H1 (cell line): Measurements from ENCODE around the gene SYNPR. TPM values are rescaled to one million over a fixed set of nuclear protein-coding genes. Genes with fewer than 3 reads are reported as not detected.

Source experiments
- CTCF ChIA-PET: fragments of 300-600 bp; sonication (Branson Sonifier 250); formaldehyde crosslinking; loops from one replicate; lab custom pipeline; 2021; ENCODE audit not compliant: partially characterized antibody; lab: Charles Lee
- POLR2A ChIA-PET: fragments of 300-600 bp; sonication (Branson Sonifier 250); formaldehyde crosslinking; loops from one replicate; lab custom pipeline; 2021; ENCODE audit warnings: inconsistent platforms; ENCODE audit not compliant: partially characterized antibody; lab: Charles Lee
- DNase-seq, 2 experiments: peaks; one replicate each; pipeline versions ENCODE4 v3.0.0 to v3.0.0-alpha.2; 2010 to 2022; ENCODE audit warnings: low spot score in 2 of 2, low read depth in 1 of 2, mixed read lengths in 1 of 2
- FAIRE-seq: peaks from 2 replicates; lab custom pipeline; 2011; peaks lifted over from hg19 to GRCh38; lab: Jason Lieb, UNC
- H2AFZ ChIP-seq: 2 replicates; pipeline ENCODE4 v1.8.1; 2012; ENCODE audit warnings: low read length, inconsistent platforms
- H2AK5ac ChIP-seq: 2 replicates; pipeline ENCODE4 v1.6.1; 2013; ENCODE audit warnings: low read depth, low read length
- H2BK120ac ChIP-seq: replicated peaks from 2 replicates; pipeline ENCODE3; 2013; ENCODE audit warnings: low read depth, low read length, inconsistent platforms
- H2BK12ac ChIP-seq: 2 replicates; pipeline ENCODE4 v1.6.1; 2013; ENCODE audit warnings: low read depth, low read length
- H2BK15ac ChIP-seq: 2 replicates; pipeline ENCODE4 v1.6.1; 2013; ENCODE audit warnings: low read length
- H2BK20ac ChIP-seq: 2 replicates; pipeline ENCODE4 v1.6.1; 2013; ENCODE audit warnings: low read length
- H2BK5ac ChIP-seq: 2 replicates; pipeline ENCODE4 v1.6.1; 2013; ENCODE audit warnings: low read depth, low read length
- H3K14ac ChIP-seq: 2 replicates; pipeline ENCODE4 v1.6.1; 2013; ENCODE audit warnings: inconsistent platforms; ENCODE audit not compliant: insufficient read length
- H3K18ac ChIP-seq: 2 replicates; pipeline ENCODE4 v1.6.1; 2013; ENCODE audit warnings: low read length; ENCODE audit errors: extremely low read depth
- H3K23ac ChIP-seq: 2 replicates; pipeline ENCODE4 v1.6.1; 2013; ENCODE audit warnings: inconsistent platforms; ENCODE audit not compliant: insufficient read length
- H3K23me2 ChIP-seq: 2 replicates; pipeline ENCODE4 v1.6.1; 2013; ENCODE audit warnings: low read depth, low read length
- H3K27ac ChIP-seq: 2 replicates; pipeline ENCODE4 v1.6.1; 2011; ENCODE audit warnings: low read depth, low read length, inconsistent platforms
- H3K27me3 ChIP-seq, 4 experiments: replicated peaks in 1 of 4; 1 replicate in 1 of 4; 2 replicates in 3 of 4; pipeline versions ENCODE4 v1.6.1 to v1.8.1; 2011 to 2013; ENCODE audit warnings: low read length in 3 of 4, mild to moderate bottlenecking in 3 of 4, inconsistent platforms in 2 of 4, mixed read lengths in 2 of 4, moderate library complexity in 1 of 4; ENCODE audit not compliant: control insufficient read depth in 3 of 4, insufficient read depth in 3 of 4; ENCODE audit errors: extremely low read depth in 1 of 4
- H3K36me3 ChIP-seq, 4 experiments: 2 replicates each; pipeline versions ENCODE4 v1.6.1 to v1.8.1; 2011 to 2013; ENCODE audit warnings: mild to moderate bottlenecking in 4 of 4, low read length in 3 of 4, moderate library complexity in 2 of 4, control low read depth in 1 of 4, inconsistent platforms in 1 of 4; ENCODE audit not compliant: insufficient read depth in 4 of 4, control insufficient read depth in 2 of 4
- H3K4ac ChIP-seq: replicated peaks from 2 replicates; pipeline ENCODE3; 2013; ENCODE audit warnings: low read length, low read depth, mixed read lengths, inconsistent platforms; ENCODE audit not compliant: insufficient read length
- H3K4me1 ChIP-seq, 4 experiments: replicated peaks in 1 of 4; 1 replicate in 1 of 4; 2 replicates in 3 of 4; pipeline versions ENCODE4 v1.6.1 to v1.8.1; 2011 to 2013; ENCODE audit warnings: low read length in 3 of 4, inconsistent platforms in 2 of 4, mixed read lengths in 1 of 4; ENCODE audit not compliant: insufficient read depth in 4 of 4, control insufficient read depth in 3 of 4
- H3K4me2 ChIP-seq, 2 experiments: 2 replicates each; pipeline versions ENCODE4 v1.6.1 to v1.8.1; 2011 to 2013; ENCODE audit warnings: low read depth in 2 of 2, low read length in 2 of 2, control low read depth in 1 of 2, inconsistent platforms in 1 of 2, mild to moderate bottlenecking in 1 of 2; ENCODE audit not compliant: insufficient read depth in 1 of 2
- H3K4me3 ChIP-seq, 4 experiments: fragments of 200-600, 300-600 bp in 1 of 4; sonication (generic), shearing (Covaris generic), sonication (Bioruptor Twin) in 1 of 4; 2 replicates each; pipeline versions ENCODE4 v1.5.1 to v1.8.1; 2011 to 2016; ENCODE audit warnings: low read length in 4 of 4, low read depth in 3 of 4, control low read depth in 2 of 4, inconsistent platforms in 2 of 4, mild to moderate bottlenecking in 2 of 4, mixed read lengths in 1 of 4, moderate library complexity in 1 of 4; ENCODE audit not compliant: insufficient read depth in 2 of 4; ENCODE audit errors: extremely low read depth in 1 of 4
- H3K56ac ChIP-seq: replicated peaks from 2 replicates; pipeline ENCODE3; 2013; ENCODE audit warnings: low read depth, mild to moderate bottlenecking, mixed read lengths, low read length, inconsistent platforms; ENCODE audit not compliant: insufficient read length
- H3K79me1 ChIP-seq: 2 replicates; pipeline ENCODE4 v1.6.1; 2013; ENCODE audit warnings: low read depth, low read length, control low read depth
- H3K79me2 ChIP-seq, 2 experiments: 2 replicates each; pipeline versions ENCODE4 v1.6.1 to v1.8.1; 2012 to 2013; ENCODE audit warnings: low read length in 2 of 2, mild to moderate bottlenecking in 2 of 2, inconsistent platforms in 1 of 2; ENCODE audit not compliant: insufficient read depth in 2 of 2, control insufficient read depth in 1 of 2
- H3K9ac ChIP-seq, 4 experiments: replicated peaks in 1 of 4; 1 replicate in 1 of 4; 2 replicates in 3 of 4; pipeline versions ENCODE4 v1.6.1 to v1.8.1; 2011 to 2013; ENCODE audit warnings: low read depth in 3 of 4, low read length in 3 of 4, control low read depth in 2 of 4, mild to moderate bottlenecking in 2 of 4, moderate library complexity in 2 of 4, inconsistent platforms in 1 of 4; ENCODE audit errors: extremely low read depth in 1 of 4
- H3K9me3 ChIP-seq, 2 experiments: 2 replicates each; pipeline versions ENCODE4 v1.6.1 to v1.8.1; 2012 to 2013; ENCODE audit warnings: mild to moderate bottlenecking in 2 of 2, moderate library complexity in 2 of 2, control low read depth in 1 of 2, inconsistent platforms in 1 of 2, low read depth in 1 of 2, low read length in 1 of 2, mixed read lengths in 1 of 2; ENCODE audit not compliant: insufficient read depth in 2 of 2
- H4K20me1 ChIP-seq, 2 experiments: replicated peaks in 1 of 2; 2 replicates each; pipeline versions ENCODE3 to v1.8.1; 2011 to 2013; ENCODE audit warnings: inconsistent platforms in 2 of 2, low read length in 2 of 2, mild to moderate bottlenecking in 1 of 2; ENCODE audit not compliant: insufficient read depth in 2 of 2, control insufficient read depth in 1 of 2
- H4K5ac ChIP-seq: 2 replicates; pipeline ENCODE4 v1.6.1; 2013; ENCODE audit warnings: low read length, low read depth, mixed read lengths, inconsistent platforms; ENCODE audit not compliant: insufficient read length
- H4K8ac ChIP-seq: 2 replicates; pipeline ENCODE4 v1.8.0; 2013; ENCODE audit warnings: mild to moderate bottlenecking, moderate library complexity, low read length, inconsistent platforms; ENCODE audit not compliant: insufficient read depth; ENCODE audit errors: extremely low read depth
- H4K91ac ChIP-seq: replicated peaks from 2 replicates; pipeline ENCODE3; 2013; ENCODE audit warnings: low read length, mixed read lengths, inconsistent platforms; ENCODE audit not compliant: insufficient read length
- ATF2 ChIP-seq: IDR thresholded peaks from 2 replicates; pipeline ENCODE4 v1.6.1; 2012; ENCODE audit warnings: low read length, inconsistent platforms
- CTCF ChIP-seq, 3 experiments: IDR thresholded peaks; 1 replicate in 2 of 3; 2 replicates in 1 of 3; pipeline versions ENCODE4 v1.5.1 to v1.6.1; 2011; ENCODE audit warnings: low read length in 3 of 3, mild to moderate bottlenecking in 3 of 3, inconsistent platforms in 2 of 3, low read depth in 1 of 3, moderate library complexity in 1 of 3; ENCODE audit not compliant: insufficient read depth in 1 of 3; ENCODE audit errors: control extremely low read depth in 1 of 3
- RAD21 ChIP-seq, 2 experiments: IDR thresholded peaks in 1 of 2; conservative IDR thresholded peaks in 1 of 2; 2 replicates each; pipeline ENCODE4 v1.6.1; 2011; ENCODE audit warnings: low read depth in 2 of 2, low read length in 2 of 2, improper control_type of control experiment in 1 of 2, inconsistent platforms in 1 of 2, mild to moderate bottlenecking in 1 of 2, moderate library complexity in 1 of 2
- TEAD4 ChIP-seq: IDR thresholded peaks from 2 replicates; pipeline ENCODE4 v1.6.1; 2012; ENCODE audit warnings: low read depth, low read length, inconsistent platforms, mixed read lengths
- YY1 ChIP-seq: IDR thresholded peaks from 2 replicates; pipeline ENCODE4 v1.6.1; 2011; ENCODE audit warnings: low read depth, mild to moderate bottlenecking, low read length
- WGBS, 2 experiments: shearing (Covaris generic) in 1 of 2; methylation state at CpG; one replicate each; pipeline versions ENCODE4 v1.1.6 to v1.1.7; 2013 to 2015; ENCODE audit warnings: low lambda C conversion rate in 2 of 2, mixed read lengths in 2 of 2, inconsistent platforms in 1 of 2, low coverage in 1 of 2, missing lambda C conversion rate in 1 of 2; ENCODE audit not compliant: insufficient replicate concordance in 2 of 2, insufficient coverage in 1 of 2, insufficient read length in 1 of 2; ENCODE audit errors: extremely low coverage in 1 of 2, missing lambda C conversion rate in 1 of 2; 5-methylcytosine and 5-hydroxymethylcytosine counted together
- polyA plus RNA-seq, 7 experiments: library from polyadenylated mRNA; depleted of rRNA in 3 of 7; stranded (reverse) in 5 of 7; unstranded in 2 of 7; fragments of >200 nt in 5 of 7; fragments of 200-250 nt in 2 of 7; gene quantifications; 1 replicate in 5 of 7; 2 replicates in 1 of 7; 4 replicates in 1 of 7; pipeline versions ENCODE4 v1.2.1 to v1.2.3, GENCODE V29; 2011 to 2013; ENCODE audit warnings: missing spikeins in 2 of 7, mixed read lengths in 2 of 7
- total RNA-seq: library from RNA; stranded (reverse); fragmentation: NEBNext Ultra II Directional; extraction: Animal tissue kit (Norgen Biotek cat#: 25700); gene quantifications from 2 replicates; pipeline ENCODE4 v1.2.1, GENCODE V29; 2021

Gene SYNPR
- total and polyA plus RNA-seq, 2 of the 8 experiments (the other 6 are each of a cell fraction or from before 2014, with no cell fraction given), result 0.39 to 0.99 TPM

- ChIA-PET POLR2A (interaction anchor here (0.7 kb wide), 1 partner anchor 242 kb away, joined by 3 read pairs; no protein-coding TSS in a partner anchor), CTCF (interaction anchor here (0.7 to 7.9 kb wide), 26 partner anchors 8 to 454 kb away, joined by 3 to 96 read pairs (median 4); partner anchors contain the start of gene C3orf49)
- Histone ChIP-seq H3K4me3 (no peak overlapping the region), H3K79me2 (no peaks in the 10 kb centered on the region), H3K27me3 (no peaks in the 10 kb centered on the region), H2BK120ac (no peak overlapping the region), H2AFZ (no peak overlapping the region), H3K36me3 (no peaks in the 10 kb centered on the region), H2AK5ac (no peak overlapping the region), H3K9ac (no peak overlapping the region), H4K5ac (no peak overlapping the region), H4K8ac (no peak overlapping the region), H3K4ac (no peak overlapping the region), H3K4me2 (no peak overlapping the region), H3K79me1 (no peaks in the 10 kb centered on the region), H2BK5ac (no peak overlapping the region), H3K18ac (no peak overlapping the region), H3K4me1 (no peaks in the 10 kb centered on the region), H3K9me3 (no peaks in the 10 kb centered on the region), H3K23ac (no peak overlapping the region), H4K91ac (no peak overlapping the region), H2BK12ac (no peak overlapping the region), H2BK20ac (no peak overlapping the region), H3K27ac (no peak overlapping the region), H3K14ac (no peak overlapping the region), H2BK15ac (no peak overlapping the region), H4K20me1 (no peaks in the 10 kb centered on the region), H3K23me2 (no peaks in the 10 kb centered on the region), H3K56ac (no peak overlapping the region)
- DNase-seq (no peak), FAIRE-seq (peak; percentile 85)
- TF ChIP-seq CTCF (IDR thresholded peaks at IDR 0.05; ENCODE audit: control extremely low read depth in 1 of 3, insufficient read depth in 1 of 3, low read depth in 1 of 3, low read length in 3 of 3), result peak; percentile 31 to 84 (median 70)
- TF ChIP-seq YY1, result 0 out of 2 replicates have a peak, but pooled peaks have one; percentile 13
- TF ChIP-seq ATF2, result no peak
- TF ChIP-seq RAD21 (IDR thresholded peaks at IDR 0.05 in 1 of 2, conservative IDR thresholded peaks at IDR 0.05 in 1 of 2; ENCODE audit: low read depth in 2 of 2, low read length in 2 of 2), result peak; percentile 72 to 81
- TF ChIP-seq TEAD4, result 0 out of 2 replicates have a peak, but pooled peaks have one; percentile 36
- WGBS, 2 experiments, result 89% methylated on average over 2 of the region's 2 CpGs; no CpG with 5 or more reads in 1 of the 2 experiments
Measured at GRCh38 chr3:63364910-63365309, 86.8 kb downstream of the SYNPR start.
